WI38 (cell line): ENCODE measurements around the gene GUK1.

ENCODE experiments used
- H3K4me3 ChIP-seq: 2 replicates; pipeline ENCODE4 v1.5.1; 2011; ENCODE audit warnings: low read depth, mild to moderate bottlenecking, control low read depth, low read length
- CTCF ChIP-seq: IDR thresholded peaks from 2 replicates; pipeline ENCODE4 v1.5.1; 2012; ENCODE audit warnings: low read depth, mild to moderate bottlenecking, control low read depth, low read length

Gene GUK1

GRCh38 chr1:228120857-228121489 lies 19.1 kb upstream of the GUK1 start:
- TF ChIP-seq CTCF = no peak
- no peak overlapping the region for H3K4me3 ChIP-seq

GRCh38 chr1:228122921-228123441 lies 17.1 kb upstream of the GUK1 start:
- no peak overlapping the region for H3K4me3 ChIP-seq
- no peak for TF ChIP-seq CTCF

GRCh38 chr1:228123505-228123904 lies 16.6 kb upstream of the GUK1 start:
- TF ChIP-seq CTCF = no peak
- no peak overlapping the region for H3K4me3 ChIP-seq

- TF ChIP-seq CTCF = no peak
- H3K4me3 ChIP-seq = no peak overlapping the region
Observed at GRCh38 chr1:228125185-228125584, 14.9 kb upstream of the GUK1 start.

- TF ChIP-seq CTCF = no peak
- no peak overlapping the region for H3K4me3 ChIP-seq
Observed at GRCh38 chr1:228131766-228132165, 8.3 kb upstream of the GUK1 start.

- no peak for TF ChIP-seq CTCF
- H3K4me3 ChIP-seq = no peak overlapping the region
Observed at GRCh38 chr1:228134591-228134990, 5.5 kb upstream of the GUK1 start.

GRCh38 chr1:228136901-228137300 lies 3.2 kb upstream of the GUK1 start:
- H3K4me3 ChIP-seq = no peak overlapping the region
- TF ChIP-seq CTCF = no peak
